Measurements from ENCODE around the gene CCNQ. TPM values are rescaled to one million over a fixed set of nuclear protein-coding genes. Genes with fewer than 3 reads are reported as not detected.

CCNQ gene
- total and polyA plus RNA-seq, 2 donors (not counting 3 experiments of a cell fraction or from before 2014, with no cell fraction given): 21.3 to 37.0 TPM

DNA sequence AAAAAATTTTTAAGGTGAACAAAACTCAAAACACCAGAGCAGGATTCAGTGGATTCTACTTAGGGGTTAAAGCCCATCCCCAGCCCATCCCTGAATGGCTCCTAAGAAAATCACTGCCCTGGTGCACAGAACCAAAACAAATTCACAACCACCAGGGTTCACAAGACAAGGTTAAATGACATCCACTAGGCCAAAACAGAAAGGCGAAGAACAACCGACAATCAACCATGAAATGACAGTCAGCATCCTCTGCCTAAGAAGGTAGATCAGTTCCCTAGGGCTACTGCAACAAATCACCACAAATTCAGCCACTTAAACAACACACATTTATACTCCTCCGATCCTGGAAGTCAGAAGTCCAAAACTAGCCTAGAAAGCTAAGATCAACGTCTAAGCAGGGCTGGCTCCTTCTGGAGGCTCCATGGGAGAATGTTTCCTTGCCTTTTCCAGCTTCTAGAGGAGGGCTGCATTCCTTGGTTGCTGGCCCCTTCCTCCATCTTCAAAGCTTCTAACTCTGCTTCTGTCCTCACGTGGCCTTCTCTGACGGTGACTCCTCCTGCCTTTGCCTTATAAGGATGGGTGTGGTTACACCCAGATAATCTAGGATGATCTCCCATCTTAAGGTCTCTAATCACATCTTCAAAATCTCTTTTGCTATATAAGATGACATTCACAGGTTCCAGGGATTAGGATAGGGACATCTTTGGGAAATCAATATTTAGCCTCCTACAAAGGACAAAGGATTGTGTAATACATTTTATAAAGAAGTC is 1.8 kb downstream of the CCNQ start:
- H3K9ac ChIP-seq (replicated peaks; ENCODE audit: extremely low read depth, insufficient read depth, low read length): no peak overlapping the region
- no peak overlapping the region for H3K4me2 ChIP-seq (ENCODE audit: insufficient read depth, low read length)
- H3K36me3 ChIP-seq (ENCODE audit: control insufficient read depth in 2 of 2, extremely low read depth in 1 of 2, insufficient read depth in 2 of 2, low read length in 2 of 2): peaks cover 3 to 5% of the 10 kb centered on the region in 2 experiments
- H3K27me3 ChIP-seq (ENCODE audit: control insufficient read depth in 2 of 2, insufficient read depth in 2 of 2, low read length in 2 of 2): no peaks in the 10 kb centered on the region
- dilution Hi-C loops (cut with MboI; ENCODE audit: extremely low pct_ligation_motif_present, low sequenced_read_pairs): no loop called here
- no peaks in the 10 kb centered on the region for H4K20me1 ChIP-seq (replicated peaks; ENCODE audit: control insufficient read depth, extremely low read depth, insufficient read depth, low read length)
- DNase-seq (ENCODE audit: low read depth, low spot score) (no peak), FAIRE-seq (no peak)
- intact Hi-C loops (cut with micrococcal nuclease): no loop called here
- no peak overlapping the region for H2AFZ ChIP-seq (ENCODE audit: low read depth, low read length)
- H3K4me3 ChIP-seq (replicated peaks in 1 of 3; ENCODE audit: insufficient read depth in 1 of 3, low read depth in 1 of 3, low read length in 3 of 3): no peak overlapping the region
- H3K27ac ChIP-seq (ENCODE audit: insufficient read depth, low read depth, low read length): no peak overlapping the region
- H3K9me3 ChIP-seq (replicated peaks; ENCODE audit: control insufficient read depth, insufficient read depth, low read length): no peaks in the 10 kb centered on the region
- ChIA-PET POLR2A (no interaction called here), CTCF (no interaction called here)
- peaks cover 7% of the 10 kb centered on the region for H3K4me1 ChIP-seq (ENCODE audit: control insufficient read depth, extremely low read depth, insufficient read depth, low read length)
- TF ChIP-seq GATA2 (IDR thresholded peaks at IDR 0.05; ENCODE audit: insufficient read depth, insufficient read length, low read depth, low read length): no peak
- TF ChIP-seq, protein P1, sequence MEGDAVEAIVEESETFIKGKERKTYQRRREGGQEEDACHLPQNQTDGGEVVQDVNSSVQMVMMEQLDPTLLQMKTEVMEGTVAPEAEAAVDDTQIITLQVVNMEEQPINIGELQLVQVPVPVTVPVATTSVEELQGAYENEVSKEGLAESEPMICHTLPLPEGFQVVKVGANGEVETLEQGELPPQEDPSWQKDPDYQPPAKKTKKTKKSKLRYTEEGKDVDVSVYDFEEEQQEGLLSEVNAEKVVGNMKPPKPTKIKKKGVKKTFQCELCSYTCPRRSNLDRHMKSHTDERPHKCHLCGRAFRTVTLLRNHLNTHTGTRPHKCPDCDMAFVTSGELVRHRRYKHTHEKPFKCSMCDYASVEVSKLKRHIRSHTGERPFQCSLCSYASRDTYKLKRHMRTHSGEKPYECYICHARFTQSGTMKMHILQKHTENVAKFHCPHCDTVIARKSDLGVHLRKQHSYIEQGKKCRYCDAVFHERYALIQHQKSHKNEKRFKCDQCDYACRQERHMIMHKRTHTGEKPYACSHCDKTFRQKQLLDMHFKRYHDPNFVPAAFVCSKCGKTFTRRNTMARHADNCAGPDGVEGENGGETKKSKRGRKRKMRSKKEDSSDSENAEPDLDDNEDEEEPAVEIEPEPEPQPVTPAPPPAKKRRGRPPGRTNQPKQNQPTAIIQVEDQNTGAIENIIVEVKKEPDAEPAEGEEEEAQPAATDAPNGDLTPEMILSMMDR (IDR thresholded peaks at IDR 0.05; ENCODE audit: extremely low read depth in 1 of 2, insufficient read depth in 1 of 2, low read depth in 1 of 2, low read length in 2 of 2): no peak
- TF ChIP-seq, protein P2, sequence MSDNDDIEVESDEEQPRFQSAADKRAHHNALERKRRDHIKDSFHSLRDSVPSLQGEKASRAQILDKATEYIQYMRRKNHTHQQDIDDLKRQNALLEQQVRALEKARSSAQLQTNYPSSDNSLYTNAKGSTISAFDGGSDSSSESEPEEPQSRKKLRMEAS (IDR thresholded peaks at IDR 0.05; ENCODE audit: insufficient read depth, insufficient read length): no peak
- no peak for TF ChIP-seq POLR2AphosphoS5 (IDR thresholded peaks at IDR 0.05; ENCODE audit: insufficient read depth, low read depth, low read length)
- no peak for TF ChIP-seq FOS (IDR thresholded peaks at IDR 0.05; ENCODE audit: borderline replicate concordance, insufficient read depth, low read length)
- no peak for TF ChIP-seq POLR2A (IDR thresholded peaks at IDR 0.05; ENCODE audit: low read depth, low read length)
- no peak for TF ChIP-seq EZH2 (IDR thresholded peaks at IDR 0.05; ENCODE audit: borderline replicate concordance, low read depth, low read length, severe bottlenecking)
- no peak for TF ChIP-seq MYC (IDR thresholded peaks at IDR 0.05; ENCODE audit: low read depth, low read length)
- no peak for TF ChIP-seq JUN (IDR thresholded peaks at IDR 0.05; ENCODE audit: borderline replicate concordance, insufficient read depth, insufficient read length, low read depth)
- BruUV-seq (replicated peaks): no TSS peak
- H3K79me2 ChIP-seq (ENCODE audit: control insufficient read depth, insufficient read depth, low read length): peaks cover 12% of the 10 kb centered on the region
- H3K9me1 ChIP-seq (replicated peaks; ENCODE audit: control insufficient read depth, extremely low read depth, insufficient read depth, low read length): no peaks in the 10 kb centered on the region
